WTC11 (cell line): ENCODE data around the gene TIGD1. TPM values are rescaled to one million over a fixed set of nuclear protein-coding genes. Genes with fewer than 3 reads are reported as not detected.

Experiments used
- ATAC-seq: fragments of 200-7000 bp; cut with Tn5 transposase; 2 replicates; pipeline ENCODE4 v1.10.0; 2021; ENCODE audit warnings: mild to moderate bottlenecking, moderate library complexity
- CTCF ChIA-PET: fragments of 300-600 bp; sonication (Branson Sonifier 250); formaldehyde crosslinking; loops from one replicate; lab custom pipeline; 2021; ENCODE audit warnings: antibody characterized with exemption; lab: Charles Lee
- POLR2A ChIA-PET: fragments of 350-600 bp; sonication (Branson Sonifier 250); formaldehyde crosslinking; loops from one replicate; lab custom pipeline; 2021; ENCODE audit warnings: antibody characterized with exemption; lab: Charles Lee
- DNase-seq: peaks from one replicate; pipeline ENCODE4 v3.0.0; 2021; ENCODE audit warnings: low spot score
- H3K27ac Mint-ChIP-seq: 2 replicates; pipeline ENCODE4 v1.8.0; 2021; ENCODE audit warnings: mixed read lengths
- H3K27me3 Mint-ChIP-seq: 2 replicates; pipeline ENCODE4 v1.8.0; 2021; ENCODE audit warnings: low read depth, mild to moderate bottlenecking, moderate library complexity, mixed read lengths
- H3K36me3 Mint-ChIP-seq: 2 replicates; pipeline ENCODE4 v1.8.0; 2021; ENCODE audit warnings: mixed read lengths
- H3K4me1 Mint-ChIP-seq: 2 replicates; pipeline ENCODE4 v1.8.0; 2022; ENCODE audit warnings: mixed read lengths
- H3K4me3 Mint-ChIP-seq: 2 replicates; pipeline ENCODE4 v1.8.0; 2021; ENCODE audit warnings: mild to moderate bottlenecking, moderate library complexity, mixed read lengths
- H3K9me3 Mint-ChIP-seq: 2 replicates; pipeline ENCODE4 v1.8.0; 2021; ENCODE audit warnings: mixed read lengths
- CTCF ChIP-seq: fragments of 200-600 bp; IDR thresholded peaks from 2 replicates; pipeline ENCODE4 v1.8.0; 2022; ENCODE audit warnings: antibody characterized with exemption
- IRF1 ChIP-seq: sonication (generic); formaldehyde crosslinking; IDR thresholded peaks from 2 replicates; pipeline ENCODE4 v1.8.0; 2023; ENCODE audit warnings: missing genetic modification reagents
- JAZF1 ChIP-seq: fragments of 250-450 bp; sonication (Bioruptor Pico); IDR thresholded peaks from 2 replicates; pipeline ENCODE4 v1.9.0; 2021; ENCODE audit warnings: moderate library complexity, mild to moderate bottlenecking, inconsistent platforms
- KAT7 ChIP-seq: sonication (generic); formaldehyde crosslinking; IDR thresholded peaks from 2 replicates; pipeline ENCODE4 v1.8.1; 2023; ENCODE audit warnings: missing genetic modification reagents, mild to moderate bottlenecking, borderline replicate concordance
- MXD4 ChIP-seq: fragments of 250-450 bp; sonication (Bioruptor Pico); IDR thresholded peaks from 2 replicates; pipeline ENCODE4 v1.8.0; 2021; ENCODE audit warnings: mild to moderate bottlenecking, moderate library complexity, borderline replicate concordance
- NFE2L1 ChIP-seq: sonication (generic); formaldehyde crosslinking; IDR thresholded peaks from 2 replicates; pipeline ENCODE4 v1.8.1; 2023; ENCODE audit warnings: missing genetic modification reagents
- OVOL2 ChIP-seq: fragments of 250-450 bp; sonication (Bioruptor Pico); IDR thresholded peaks from 2 replicates; pipeline ENCODE4 v1.9.0; 2021; ENCODE audit warnings: mild to moderate bottlenecking, borderline replicate concordance
- STAT6 ChIP-seq: sonication (generic); formaldehyde crosslinking; conservative IDR thresholded peaks from 2 replicates; pipeline ENCODE4 v1.8.1; 2023; ENCODE audit warnings: mild to moderate bottlenecking, low read depth, missing genetic modification reagents, moderate library complexity
- TEAD1 ChIP-seq: sonication (generic); formaldehyde crosslinking; IDR thresholded peaks from 2 replicates; pipeline ENCODE4 v1.8.0; 2022; ENCODE audit warnings: mild to moderate bottlenecking, missing genetic modification reagents
- TP53 ChIP-seq: sonication (generic); formaldehyde crosslinking; IDR thresholded peaks from 2 replicates; pipeline ENCODE4 v1.8.1; 2023; ENCODE audit warnings: mild to moderate bottlenecking, missing genetic modification reagents
- USF1 ChIP-seq: sonication (generic); formaldehyde crosslinking; IDR thresholded peaks from 2 replicates; pipeline ENCODE4 v1.8.0; 2022; ENCODE audit warnings: mild to moderate bottlenecking, missing genetic modification reagents
- total RNA-seq: library from RNA; stranded (reverse); gene quantifications from 3 replicates; pipeline ENCODE4 v1.2.3, GENCODE V29; 2021
- TF ChIP-seq, protein P1 (sequence below): sonication (generic); formaldehyde crosslinking; IDR thresholded peaks from 2 replicates; pipeline ENCODE4 v1.8.0; 2023; ENCODE audit warnings: missing genetic modification reagents, mild to moderate bottlenecking, borderline replicate concordance
- TF ChIP-seq, protein P2 (sequence below): fragments of 250-450 bp; sonication (Bioruptor Pico); IDR thresholded peaks from 2 replicates; pipeline ENCODE4 v1.9.0; 2021; ENCODE audit warnings: moderate library complexity, mild to moderate bottlenecking, inconsistent platforms, borderline replicate concordance

TIGD1 gene
- total RNA-seq, 1 experiment from 2014 or later: 9.0 TPM

DNA sequence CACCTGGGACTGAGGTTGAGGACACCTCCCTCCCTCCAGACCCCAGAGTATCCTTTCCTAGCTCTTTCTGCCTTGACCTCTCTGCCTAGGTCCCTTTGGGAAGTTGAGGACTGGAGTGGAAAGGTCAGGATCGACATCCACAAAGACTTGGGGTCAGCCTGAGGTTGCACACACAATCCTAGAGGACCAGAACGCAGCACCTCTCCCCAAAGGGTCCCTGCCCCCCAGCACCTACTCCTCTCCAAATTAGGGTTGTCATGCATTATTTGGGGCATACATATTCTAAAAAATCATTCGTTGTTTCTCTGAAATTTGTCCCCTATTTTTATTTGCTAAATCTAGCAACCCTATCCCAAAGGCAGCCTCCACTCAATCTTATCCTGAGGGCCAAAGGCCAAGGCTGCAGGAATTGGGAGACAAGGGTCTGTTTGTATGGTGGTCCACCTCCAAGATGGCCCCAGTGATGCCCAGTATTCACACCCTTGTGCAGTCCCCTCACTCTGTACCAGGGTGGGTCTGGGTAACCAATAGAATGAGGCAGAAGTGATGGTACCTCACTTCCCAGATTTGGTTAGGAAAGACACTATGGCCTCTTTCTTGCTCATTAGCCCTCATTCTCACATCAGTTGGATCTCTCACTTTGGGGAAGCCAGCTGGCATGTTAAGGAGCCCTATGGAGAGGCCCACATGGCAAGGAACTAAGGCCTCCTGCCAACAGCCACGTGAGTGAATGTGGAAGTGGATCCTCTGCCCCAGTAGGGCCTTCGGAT lies 14.4 kb downstream of the TIGD1 start (continued):
- no peak for TF ChIP-seq OVOL2 (CRISPR knock-in tag)
- TF ChIP-seq, all 79 proteins: peak for 0

- ATAC-seq: no peak
- Mint-ChIP-seq H3K27me3 (peaks cover 13% of the 10 kb centered on the region), H3K4me3 (no peak overlapping the region), H3K36me3 (peaks cover 4% of the 10 kb centered on the region; the same call in 1 of the 2 replicates), H3K4me1 (peaks cover 30% of the 10 kb centered on the region), H3K27ac (no peak overlapping the region), H3K9me3 (peaks cover 11% of the 10 kb centered on the region)
- ChIA-PET CTCF (interaction anchor here (2.4 to 4.5 kb wide), 2 partner anchors 12 to 168 kb away, joined by 7 to 36 read pairs; no protein-coding TSS in a partner anchor), POLR2A (no interaction called here)
- no peak for DNase-seq
- TF ChIP-seq MXD4 (CRISPR knock-in tag): no peak
- no peak for TF ChIP-seq STAT6 (CRISPR knock-in tag)
- no peak for TF ChIP-seq JAZF1 (CRISPR knock-in tag)
- no peak for TF ChIP-seq IRF1 (CRISPR knock-in tag)
- TF ChIP-seq, protein P1, sequence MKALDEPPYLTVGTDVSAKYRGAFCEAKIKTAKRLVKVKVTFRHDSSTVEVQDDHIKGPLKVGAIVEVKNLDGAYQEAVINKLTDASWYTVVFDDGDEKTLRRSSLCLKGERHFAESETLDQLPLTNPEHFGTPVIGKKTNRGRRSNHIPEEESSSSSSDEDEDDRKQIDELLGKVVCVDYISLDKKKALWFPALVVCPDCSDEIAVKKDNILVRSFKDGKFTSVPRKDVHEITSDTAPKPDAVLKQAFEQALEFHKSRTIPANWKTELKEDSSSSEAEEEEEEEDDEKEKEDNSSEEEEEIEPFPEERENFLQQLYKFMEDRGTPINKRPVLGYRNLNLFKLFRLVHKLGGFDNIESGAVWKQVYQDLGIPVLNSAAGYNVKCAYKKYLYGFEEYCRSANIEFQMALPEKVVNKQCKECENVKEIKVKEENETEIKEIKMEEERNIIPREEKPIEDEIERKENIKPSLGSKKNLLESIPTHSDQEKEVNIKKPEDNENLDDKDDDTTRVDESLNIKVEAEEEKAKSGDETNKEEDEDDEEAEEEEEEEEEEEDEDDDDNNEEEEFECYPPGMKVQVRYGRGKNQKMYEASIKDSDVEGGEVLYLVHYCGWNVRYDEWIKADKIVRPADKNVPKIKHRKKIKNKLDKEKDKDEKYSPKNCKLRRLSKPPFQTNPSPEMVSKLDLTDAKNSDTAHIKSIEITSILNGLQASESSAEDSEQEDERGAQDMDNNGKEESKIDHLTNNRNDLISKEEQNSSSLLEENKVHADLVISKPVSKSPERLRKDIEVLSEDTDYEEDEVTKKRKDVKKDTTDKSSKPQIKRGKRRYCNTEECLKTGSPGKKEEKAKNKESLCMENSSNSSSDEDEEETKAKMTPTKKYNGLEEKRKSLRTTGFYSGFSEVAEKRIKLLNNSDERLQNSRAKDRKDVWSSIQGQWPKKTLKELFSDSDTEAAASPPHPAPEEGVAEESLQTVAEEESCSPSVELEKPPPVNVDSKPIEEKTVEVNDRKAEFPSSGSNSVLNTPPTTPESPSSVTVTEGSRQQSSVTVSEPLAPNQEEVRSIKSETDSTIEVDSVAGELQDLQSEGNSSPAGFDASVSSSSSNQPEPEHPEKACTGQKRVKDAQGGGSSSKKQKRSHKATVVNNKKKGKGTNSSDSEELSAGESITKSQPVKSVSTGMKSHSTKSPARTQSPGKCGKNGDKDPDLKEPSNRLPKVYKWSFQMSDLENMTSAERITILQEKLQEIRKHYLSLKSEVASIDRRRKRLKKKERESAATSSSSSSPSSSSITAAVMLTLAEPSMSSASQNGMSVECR (CRISPR knock-in tag): no peak
- no peak for TF ChIP-seq USF1 (CRISPR knock-in tag)
- no peak for TF ChIP-seq TP53
- no peak for TF ChIP-seq TEAD1
- no peak for TF ChIP-seq NFE2L1 (CRISPR knock-in tag)
- no peak for TF ChIP-seq CTCF
- TF ChIP-seq, protein P2, sequence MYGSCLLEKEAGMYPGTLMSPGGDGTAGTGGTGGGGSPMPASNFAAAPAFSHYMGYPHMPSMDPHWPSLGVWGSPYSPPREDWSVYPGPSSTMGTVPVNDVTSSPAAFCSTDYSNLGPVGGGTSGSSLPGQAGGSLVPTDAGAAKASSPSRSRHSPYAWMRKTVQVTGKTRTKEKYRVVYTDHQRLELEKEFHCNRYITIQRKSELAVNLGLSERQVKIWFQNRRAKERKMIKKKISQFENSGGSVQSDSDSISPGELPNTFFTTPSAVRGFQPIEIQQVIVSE (CRISPR knock-in tag): no peak
- TF ChIP-seq KAT7 (CRISPR knock-in tag): no peak
These were observed 15.3 kb downstream of the TIGD1 start for GRCh38 chr2:232534940-232535651.
